SK-N-SH (cell line): Measurements from ENCODE around the gene MARS1. TPM values are rescaled to one million over a fixed set of nuclear protein-coding genes. Genes with fewer than 3 reads are reported as not detected.

ENCODE experiments used
- CTCF ChIA-PET: fragments of 300-600, 350-600 bp; formaldehyde crosslinking; extraction: SDS; loops from one replicate; lab custom pipeline; 2021; lab: Yijun Ruan, JAX
- POLR2A ChIA-PET: fragments of 350-600 bp; sonication (Branson Sonifier 250); formaldehyde crosslinking; extraction: SDS; loops from one replicate; lab custom pipeline; 2020; ENCODE audit warnings: antibody characterized with exemption, inconsistent platforms; lab: Yijun Ruan, JAX
- DNase-seq: peaks from one replicate; pipeline ENCODE4 v3.0.0; 2012
- H2AFZ ChIP-seq: fragments of 200-600 bp; sonication (generic); 2 replicates; pipeline ENCODE4 v1.8.1; 2016; ENCODE audit warnings: antibody characterized with exemption, mild to moderate bottlenecking, low read depth
- H3F3A ChIP-seq: fragments of 200-600 bp; sonication (generic); replicated peaks from 2 replicates; pipeline ENCODE3; 2016; ENCODE audit warnings: antibody characterized with exemption, mild to moderate bottlenecking; ENCODE audit not compliant: insufficient read depth
- H3K27ac ChIP-seq, 2 experiments: fragments of 200-500 bp in 1 of 2; fragments of 200-600 bp in 1 of 2; sonication (Bioruptor generic) in 1 of 2; sonication (generic), shearing (Covaris generic) in 1 of 2; 2 replicates each; pipeline versions ENCODE4 v1.5.1 to v1.6.1; 2014 to 2016; ENCODE audit warnings: low read depth in 2 of 2, inconsistent platforms in 1 of 2, low read length in 1 of 2, mild to moderate bottlenecking in 1 of 2, mixed read lengths in 1 of 2
- H3K27me3 ChIP-seq: fragments of 200-600 bp; sonication (generic), shearing (Covaris generic); 2 replicates; pipeline ENCODE4 v1.6.1; 2016; ENCODE audit warnings: mixed run types; ENCODE audit not compliant: insufficient read depth
- H3K36me3 ChIP-seq, 2 experiments: fragments of 200-500 bp in 1 of 2; fragments of 200-600 bp in 1 of 2; sonication (Bioruptor generic) in 1 of 2; sonication (generic) in 1 of 2; replicated peaks in 1 of 2; 2 replicates each; pipeline versions ENCODE3 to v1.5.1; 2014 to 2016; ENCODE audit warnings: low read length in 1 of 2, mild to moderate bottlenecking in 1 of 2; ENCODE audit not compliant: insufficient read depth in 2 of 2, control insufficient read depth in 1 of 2
- H3K4me1 ChIP-seq, 2 experiments: fragments of 200-500 bp in 1 of 2; fragments of 200-600 bp in 1 of 2; sonication (Bioruptor generic) in 1 of 2; sonication (generic), shearing (Covaris generic) in 1 of 2; 2 replicates each; pipeline versions ENCODE4 v1.5.1 to v1.6.1; 2014 to 2016; ENCODE audit warnings: low read depth in 1 of 2, low read length in 1 of 2, mixed run types in 1 of 2; ENCODE audit not compliant: insufficient read depth in 2 of 2, control insufficient read depth in 1 of 2
- H3K4me2 ChIP-seq: fragments of 200-600 bp; sonication (generic), shearing (Covaris generic); 2 replicates; pipeline ENCODE4 v1.6.1; 2017; ENCODE audit warnings: mixed run types
- H3K4me3 ChIP-seq, 2 experiments: fragments of 200-500 bp in 1 of 2; fragments of 200-600 bp in 1 of 2; sonication (Bioruptor generic) in 1 of 2; sonication (generic), shearing (Covaris generic) in 1 of 2; 2 replicates each; pipeline versions ENCODE4 v1.5.1 to v1.8.1; 2014 to 2016; ENCODE audit warnings: low read depth in 2 of 2, inconsistent platforms in 1 of 2, low read length in 1 of 2, mild to moderate bottlenecking in 1 of 2, mixed read lengths in 1 of 2, moderate library complexity in 1 of 2
- H3K79me2 ChIP-seq: fragments of 200-600 bp; sonication (generic); 2 replicates; pipeline ENCODE4 v1.8.1; 2017; ENCODE audit warnings: mild to moderate bottlenecking; ENCODE audit not compliant: insufficient read depth
- H3K9ac ChIP-seq: fragments of 200-600 bp; sonication (generic); 2 replicates; pipeline ENCODE4 v1.6.1; 2017; ENCODE audit warnings: mixed run types
- H3K9me2 ChIP-seq: fragments of 200-600 bp; sonication (generic); 2 replicates; pipeline ENCODE4 v1.6.1; 2017; ENCODE audit warnings: mixed run types
- H3K9me3 ChIP-seq: fragments of 200-600 bp; sonication (generic); 2 replicates; pipeline ENCODE4 v1.6.1; 2017; ENCODE audit warnings: mixed run types, mild to moderate bottlenecking, moderate library complexity
- H4K20me1 ChIP-seq: fragments of 200-600 bp; sonication (generic); 2 replicates; pipeline ENCODE4 v1.6.1; 2017; ENCODE audit warnings: mild to moderate bottlenecking, mixed run types; ENCODE audit not compliant: insufficient read depth
- CHD2 ChIP-seq: fragments of 150-350 bp; IDR thresholded peaks from 2 replicates; pipeline ENCODE4 v1.6.1; 2018; ENCODE audit warnings: low read length; ENCODE audit not compliant: partially characterized antibody
- ELF1 ChIP-seq: IDR thresholded peaks from 2 replicates; pipeline ENCODE4 v1.4.0; 2012
- EP300 ChIP-seq, 2 experiments: IDR thresholded peaks; 2 replicates each; pipeline versions ENCODE4 v1.4.0 to v1.6.1; 2012; ENCODE audit warnings: borderline replicate concordance in 1 of 2, low read depth in 1 of 2, low read length in 1 of 2
- FOXM1 ChIP-seq: IDR thresholded peaks from 2 replicates; pipeline ENCODE4 v1.4.0; 2012; ENCODE audit warnings: low read depth, mild to moderate bottlenecking
- GATA2 ChIP-seq: sonication (generic); formaldehyde crosslinking; IDR thresholded peaks from 2 replicates; pipeline ENCODE4 v1.5.0; 2020; ENCODE audit warnings: mild to moderate bottlenecking, missing genetic modification reagents
- JUND ChIP-seq: IDR thresholded peaks from 2 replicates; pipeline ENCODE4 v1.4.0; 2012
- MXI1 ChIP-seq: IDR thresholded peaks from 2 replicates; pipeline ENCODE4 v1.6.1; 2012; ENCODE audit warnings: mild to moderate bottlenecking, low read depth, low read length, improper control_type of control experiment
- NFIC ChIP-seq: IDR thresholded peaks from 2 replicates; pipeline ENCODE4 v1.4.0; 2012; ENCODE audit warnings: borderline replicate concordance
- REST ChIP-seq: IDR thresholded peaks from 2 replicates; pipeline ENCODE4 v1.6.1; 2012; ENCODE audit warnings: mild to moderate bottlenecking, low read depth, low read length, moderate library complexity
- RXRA ChIP-seq: IDR thresholded peaks from 2 replicates; pipeline ENCODE4 v1.4.0; 2012; ENCODE audit warnings: low read depth, mild to moderate bottlenecking, borderline replicate concordance
- SMC3 ChIP-seq: IDR thresholded peaks from 2 replicates; pipeline ENCODE4 v1.6.1; 2012; ENCODE audit warnings: low read depth, low read length, improper control_type of control experiment
- TAF1 ChIP-seq: IDR thresholded peaks from 2 replicates; pipeline ENCODE4 v1.6.1; 2012; ENCODE audit warnings: low read depth, mild to moderate bottlenecking, low read length, moderate library complexity, borderline replicate concordance
- TEAD4 ChIP-seq: IDR thresholded peaks from 2 replicates; pipeline ENCODE4 v1.4.0; 2012; ENCODE audit warnings: mild to moderate bottlenecking, borderline replicate concordance; ENCODE audit not compliant: insufficient read depth
- YY1 ChIP-seq: IDR thresholded peaks from 2 replicates; pipeline ENCODE4 v1.4.0; 2012; ENCODE audit warnings: low read depth, mild to moderate bottlenecking
- ZBTB33 ChIP-seq: IDR thresholded peaks from 2 replicates; pipeline ENCODE4 v1.4.0; 2012; ENCODE audit warnings: low read depth, borderline replicate concordance
- WGBS: methylation state at CpG from one replicate; pipeline ENCODE4 v1.1.6; 2017; ENCODE audit warnings: low lambda C conversion rate; 5-methylcytosine and 5-hydroxymethylcytosine counted together
- polyA plus RNA-seq, 3 experiments: library from polyadenylated mRNA; depleted of rRNA; stranded (reverse); fragments of >200 nt; gene quantifications; 2 replicates each; pipeline ENCODE4 v1.2.3, GENCODE V29; 2012

The MARS1 gene
- polyA plus RNA-seq, 1 of the 3 experiments (the other 2 are of a cell fraction) = 158 TPM

GRCh38 chr12:57460468-57460784, 27.4 kb upstream of the MARS1 start:
- H3F3A ChIP-seq = peaks cover 5% of the 10 kb centered on the region
- no peak overlapping the region for H3K9ac ChIP-seq
- ChIA-PET POLR2A (no interaction called here), CTCF (interaction anchor here (0.6 to 13.7 kb wide), 16 partner anchors 8 to 245 kb away, joined by 3 to 391 read pairs (median 8); partner anchors contain the start of genes B4GALNT1, MARS1, NXPH4 and STAC3)
- no peaks in the 10 kb centered on the region for H3K9me3 ChIP-seq
- under 1% methylated on average over 6 of the region's 6 CpGs for WGBS
- no peaks in the 10 kb centered on the region for H3K36me3 ChIP-seq
- H3K27ac ChIP-seq = no peak overlapping the region
- peak overlapping the region; percentile 67 to 90; a peak in 3 of 4 replicates for H3K4me3 ChIP-seq
- no peaks in the 10 kb centered on the region for H4K20me1 ChIP-seq
- no peak for DNase-seq
- H3K27me3 ChIP-seq = 0 out of 2 replicates have a peak, but pooled peaks cover 3% of the 10 kb centered on the region
- peak overlapping the region; percentile 94 for H3K4me2 ChIP-seq
- peaks cover 0 to 23% of the 10 kb centered on the region in 2 experiments; a peak in 2 of 4 replicates for H3K4me1 ChIP-seq
- no peaks in the 10 kb centered on the region for H3K79me2 ChIP-seq
- TF ChIP-seq ZBTB33 = no peak
- no peak for TF ChIP-seq MXI1
- no peak for TF ChIP-seq SMC3
- no peak for TF ChIP-seq RXRA
- no peak for TF ChIP-seq FOXM1
- TF ChIP-seq ELF1 = no peak
- no peak for TF ChIP-seq JUND
- no peak for TF ChIP-seq EP300 (IDR thresholded peaks at IDR 0.05; ENCODE audit: borderline replicate concordance in 1 of 2, low read depth in 1 of 2, low read length in 1 of 2)
- no peak for TF ChIP-seq REST
- TF ChIP-seq GATA2 (CRISPR knock-in tag) = no peak
- TF ChIP-seq CHD2 = no peak
- TF ChIP-seq NFIC = no peak
- TF ChIP-seq TAF1 = no peak
- TF ChIP-seq YY1 = no peak
- no peak for TF ChIP-seq TEAD4
- peak overlapping the region; percentile 97; the same call in 1 of the 2 replicates for H2AFZ ChIP-seq
- no peaks in the 10 kb centered on the region for H3K9me2 ChIP-seq
